Effector memory CD4-positive, alpha-beta T cell (primary cell): Measurements from ENCODE around the gene FNDC4.
"Not testable (repeated sequence)": the region's sequence is repeated elsewhere in the genome, so short reads cannot be mapped to it uniquely, and the experiment has no call there.

Experiments used
- DNase-seq, 3 donors: peaks; one replicate each; pipeline ENCODE4 v3.0.0-alpha.2; 2020
- H3K27ac ChIP-seq: 2 replicates; pipeline ENCODE4 v1.7.0; 2013; ENCODE audit warnings: mild to moderate bottlenecking, low read length, moderate library complexity; ENCODE audit not compliant: insufficient read depth, poor library complexity, severe bottlenecking
- H3K27me3 ChIP-seq: replicated peaks from 2 replicates; pipeline ENCODE4 v1.7.0; 2013; ENCODE audit warnings: mild to moderate bottlenecking, low read length; ENCODE audit not compliant: insufficient read depth, control insufficient read depth, poor library complexity, severe bottlenecking
- H3K36me3 ChIP-seq: 2 replicates; pipeline ENCODE4 v1.7.0; 2013; ENCODE audit warnings: mild to moderate bottlenecking, low read length, moderate library complexity; ENCODE audit not compliant: control insufficient read depth, insufficient read depth
- H3K4me1 ChIP-seq: 2 replicates; pipeline ENCODE4 v1.7.0; 2013; ENCODE audit warnings: low read length, mild to moderate bottlenecking; ENCODE audit not compliant: control insufficient read depth, insufficient read depth, poor library complexity, severe bottlenecking
- H3K4me3 ChIP-seq: 2 replicates; pipeline ENCODE4 v1.7.0; 2013; ENCODE audit warnings: low read length, low read depth, mild to moderate bottlenecking; ENCODE audit not compliant: insufficient read depth, poor library complexity, severe bottlenecking
- H3K9me3 ChIP-seq: 2 replicates; pipeline ENCODE4 v1.7.0; 2013; ENCODE audit warnings: mild to moderate bottlenecking, low read length, moderate library complexity; ENCODE audit not compliant: control insufficient read depth
- total RNA-seq, 3 donors: gene quantifications; one replicate each; lab custom pipeline; 2026; lab: John Stamatoyannopoulos, UW

Gene FNDC4
- total RNA-seq: 0.58 to 0.78 (median 0.69) reads per million in 3 donors

GRCh38 chr2:27494944-27495554 is at the start of gene FNDC4:
FNDC4 (minus strand) TSS chr2:27495200; CDS start chr2:27494679, 521 bp downstream.
- Histone ChIP-seq H3K27ac (no peak within 1 kb of the TSS), H3K4me1 (peaks cover 14% of the 10 kb centered on the region), H3K9me3 (no peaks in the 10 kb centered on the region), H3K27me3 (peaks cover 31% of the 10 kb centered on the region), H3K36me3 (no peaks in the 10 kb centered on the region), H3K4me3 (peak within 1 kb of the TSS; percentile 42)
- DNase-seq: peak in 1 of 3 donors; percentile 10

GRCh38 chr2:27544143-27544821 is 49.3 kb upstream of the FNDC4 start:
- H3K27me3 ChIP-seq: no peaks in the 10 kb centered on the region
- H3K9me3 ChIP-seq: no peaks in the 10 kb centered on the region
- no peaks in the 10 kb centered on the region for H3K36me3 ChIP-seq
- H3K4me3 ChIP-seq: no peak overlapping the region
- no peaks in the 10 kb centered on the region for H3K4me1 ChIP-seq
- H3K27ac ChIP-seq: no peak overlapping the region
- no peak for DNase-seq

GRCh38 chr2:27539649-27540048 is 44.6 kb upstream of the FNDC4 start:
- not testable (repeated sequence) for H3K27me3 ChIP-seq, H3K4me3 ChIP-seq, H3K36me3 ChIP-seq, H3K27ac ChIP-seq, DNase-seq, H3K4me1 ChIP-seq, H3K9me3 ChIP-seq

- not testable (repeated sequence) for H3K9me3 ChIP-seq, DNase-seq, H3K4me1 ChIP-seq, H3K36me3 ChIP-seq, H3K27ac ChIP-seq, H3K4me3 ChIP-seq, H3K27me3 ChIP-seq
Measured at GRCh38 chr2:27538839-27539450, 43.9 kb upstream of the FNDC4 start.

GRCh38 chr2:27537287-27537686 is 42.3 kb upstream of the FNDC4 start:
- no peak for DNase-seq
- no peaks in the 10 kb centered on the region for H3K4me1 ChIP-seq
- H3K36me3 ChIP-seq: no peaks in the 10 kb centered on the region

GRCh38 chr2:27531983-27532382 is 37.0 kb upstream of the FNDC4 start:
- Histone ChIP-seq H3K27me3 (no peaks in the 10 kb centered on the region), H3K4me1 (no peaks in the 10 kb centered on the region), H3K9me3 (no peaks in the 10 kb centered on the region), H3K4me3 (no peak overlapping the region), H3K36me3 (no peaks in the 10 kb centered on the region), H3K27ac (no peak overlapping the region)
- no peak for DNase-seq

More at GRCh38 chr2:27537287-27537686, 42.3 kb upstream of the FNDC4 start:
- Histone ChIP-seq H3K27me3 (no peaks in the 10 kb centered on the region), H3K27ac (no peak overlapping the region), H3K4me3 (no peak overlapping the region), H3K9me3 (no peaks in the 10 kb centered on the region)

- DNase-seq: no peak
- Histone ChIP-seq H3K4me1 (no peaks in the 10 kb centered on the region), H3K27ac (no peak overlapping the region), H3K27me3 (no peaks in the 10 kb centered on the region), H3K4me3 (no peak overlapping the region), H3K36me3 (no peaks in the 10 kb centered on the region), H3K9me3 (no peaks in the 10 kb centered on the region)
Measured at GRCh38 chr2:27527182-27527581, 32.2 kb upstream of the FNDC4 start.

GRCh38 chr2:27522400-27522945 is 27.5 kb upstream of the FNDC4 start:
- H3K27ac ChIP-seq: no peak overlapping the region
- no peak for DNase-seq
- H3K4me3 ChIP-seq: no peak overlapping the region
- H3K4me1 ChIP-seq: no peaks in the 10 kb centered on the region
- no peaks in the 10 kb centered on the region for H3K9me3 ChIP-seq
- no peaks in the 10 kb centered on the region for H3K36me3 ChIP-seq
- no peaks in the 10 kb centered on the region for H3K27me3 ChIP-seq

- H3K4me1 ChIP-seq: no peaks in the 10 kb centered on the region
- H3K27me3 ChIP-seq: peaks cover 3% of the 10 kb centered on the region
- DNase-seq: no peak
- H3K9me3 ChIP-seq: no peaks in the 10 kb centered on the region
- no peak overlapping the region for H3K4me3 ChIP-seq
- no peak overlapping the region for H3K27ac ChIP-seq
- no peaks in the 10 kb centered on the region for H3K36me3 ChIP-seq
Measured at GRCh38 chr2:27520316-27520715, 25.3 kb upstream of the FNDC4 start.

GRCh38 chr2:27518782-27519113 is 23.7 kb upstream of the FNDC4 start:
- H3K4me3 ChIP-seq: no peak overlapping the region
- H3K27ac ChIP-seq: no peak overlapping the region
- H3K4me1 ChIP-seq: no peaks in the 10 kb centered on the region
- no peaks in the 10 kb centered on the region for H3K36me3 ChIP-seq
- DNase-seq: no peak
- H3K27me3 ChIP-seq: peaks cover 3% of the 10 kb centered on the region
- no peaks in the 10 kb centered on the region for H3K9me3 ChIP-seq
